GM19035 (cell line): ENCODE measurements around the gene SPOCK1.
A peak's percentile ranks its signal among the peaks of the same experiment; 100 is the strongest.

ENCODE experiments used
- ATAC-seq: cut with Tn5 transposase; IDR thresholded peaks from one replicate; pipeline ENCODE4 v1.9.1; 2021; ENCODE audit not compliant: unreplicated experiment

SPOCK1 gene

GRCh38 chr5:137085206-137085605 is 413.9 kb downstream of the SPOCK1 start:
- no peak for ATAC-seq

- ATAC-seq: no peak
Observed at GRCh38 chr5:137084016-137084415, 415.1 kb downstream of the SPOCK1 start.

GRCh38 chr5:137082951-137083350 is 416.2 kb downstream of the SPOCK1 start:
- ATAC-seq: no peak

- ATAC-seq: no peak
Observed at GRCh38 chr5:137078171-137078665, 420.9 kb downstream of the SPOCK1 start.

GRCh38 chr5:137075163-137075970 is 423.8 kb downstream of the SPOCK1 start:
- ATAC-seq: peak; percentile 61

- no peak for ATAC-seq
Observed at GRCh38 chr5:137073189-137073588, 425.9 kb downstream of the SPOCK1 start.

- ATAC-seq: no peak
Observed at GRCh38 chr5:137072361-137073115, 426.6 kb downstream of the SPOCK1 start.

GRCh38 chr5:137071931-137072330 is 427.2 kb downstream of the SPOCK1 start:
- no peak for ATAC-seq

- ATAC-seq: no peak
Observed at GRCh38 chr5:137071526-137071925, 427.6 kb downstream of the SPOCK1 start.

- no peak for ATAC-seq
Observed at GRCh38 chr5:137070521-137070920, 428.6 kb downstream of the SPOCK1 start.

GRCh38 chr5:137069358-137069757 is 429.8 kb downstream of the SPOCK1 start:
- ATAC-seq: no peak

GRCh38 chr5:137061382-137061781 is 437.7 kb downstream of the SPOCK1 start:
- no peak for ATAC-seq

GRCh38 chr5:137058089-137058488 is 441.0 kb downstream of the SPOCK1 start:
- no peak for ATAC-seq

- no peak for ATAC-seq
Observed at GRCh38 chr5:137056676-137057075, 442.4 kb downstream of the SPOCK1 start.

- no peak for ATAC-seq
Observed at GRCh38 chr5:137055271-137055872, 443.8 kb downstream of the SPOCK1 start.

- ATAC-seq: no peak
Observed at GRCh38 chr5:137054792-137055191, 444.3 kb downstream of the SPOCK1 start.

- no peak for ATAC-seq
Observed at GRCh38 chr5:137054335-137054734, 444.8 kb downstream of the SPOCK1 start.

- ATAC-seq: no peak
Observed at GRCh38 chr5:137051161-137051560, 448.0 kb downstream of the SPOCK1 start.

- ATAC-seq: no peak
Observed at GRCh38 chr5:137040641-137041340, 458.3 kb downstream of the SPOCK1 start.

- no peak for ATAC-seq
Observed at GRCh38 chr5:137040024-137040423, 459.1 kb downstream of the SPOCK1 start.

GRCh38 chr5:137037848-137038247 is 461.3 kb downstream of the SPOCK1 start:
- no peak for ATAC-seq
